ENCODE results near the gene PTPRZ1.

The PTPRZ1 gene

DNA sequence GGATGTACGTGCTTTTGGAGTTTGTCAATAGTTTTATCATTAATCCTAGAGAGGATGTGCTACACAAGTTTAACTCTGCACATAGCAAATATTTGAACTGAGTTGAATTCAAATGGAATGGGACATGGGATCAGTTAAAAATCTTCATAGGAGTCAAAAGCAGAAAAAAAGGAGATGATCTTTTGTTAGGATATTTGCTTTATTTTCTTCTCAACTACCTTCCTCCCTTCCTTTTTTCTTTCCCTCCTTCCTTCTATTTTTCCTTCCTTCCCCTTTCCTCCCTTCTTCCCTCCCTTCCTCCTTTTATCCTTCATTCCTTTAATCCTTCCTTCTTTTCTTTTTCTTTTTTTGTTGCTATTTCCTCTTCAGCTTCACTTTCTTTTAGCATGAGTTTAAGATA, 6.6 kb downstream of the PTPRZ1 start:
- H3K27me3 ChIP-seq (ENCODE audit: insufficient read depth, low read depth, severe bottlenecking): no peaks in the 10 kb centered on the region
- no peaks in the 10 kb centered on the region for H3K9me3 ChIP-seq (ENCODE audit: severe bottlenecking)
- TF ChIP-seq, protein P1, sequence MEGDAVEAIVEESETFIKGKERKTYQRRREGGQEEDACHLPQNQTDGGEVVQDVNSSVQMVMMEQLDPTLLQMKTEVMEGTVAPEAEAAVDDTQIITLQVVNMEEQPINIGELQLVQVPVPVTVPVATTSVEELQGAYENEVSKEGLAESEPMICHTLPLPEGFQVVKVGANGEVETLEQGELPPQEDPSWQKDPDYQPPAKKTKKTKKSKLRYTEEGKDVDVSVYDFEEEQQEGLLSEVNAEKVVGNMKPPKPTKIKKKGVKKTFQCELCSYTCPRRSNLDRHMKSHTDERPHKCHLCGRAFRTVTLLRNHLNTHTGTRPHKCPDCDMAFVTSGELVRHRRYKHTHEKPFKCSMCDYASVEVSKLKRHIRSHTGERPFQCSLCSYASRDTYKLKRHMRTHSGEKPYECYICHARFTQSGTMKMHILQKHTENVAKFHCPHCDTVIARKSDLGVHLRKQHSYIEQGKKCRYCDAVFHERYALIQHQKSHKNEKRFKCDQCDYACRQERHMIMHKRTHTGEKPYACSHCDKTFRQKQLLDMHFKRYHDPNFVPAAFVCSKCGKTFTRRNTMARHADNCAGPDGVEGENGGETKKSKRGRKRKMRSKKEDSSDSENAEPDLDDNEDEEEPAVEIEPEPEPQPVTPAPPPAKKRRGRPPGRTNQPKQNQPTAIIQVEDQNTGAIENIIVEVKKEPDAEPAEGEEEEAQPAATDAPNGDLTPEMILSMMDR (IDR thresholded peaks at IDR 0.05; ENCODE audit: low read depth, low read length): no peak

DNA sequence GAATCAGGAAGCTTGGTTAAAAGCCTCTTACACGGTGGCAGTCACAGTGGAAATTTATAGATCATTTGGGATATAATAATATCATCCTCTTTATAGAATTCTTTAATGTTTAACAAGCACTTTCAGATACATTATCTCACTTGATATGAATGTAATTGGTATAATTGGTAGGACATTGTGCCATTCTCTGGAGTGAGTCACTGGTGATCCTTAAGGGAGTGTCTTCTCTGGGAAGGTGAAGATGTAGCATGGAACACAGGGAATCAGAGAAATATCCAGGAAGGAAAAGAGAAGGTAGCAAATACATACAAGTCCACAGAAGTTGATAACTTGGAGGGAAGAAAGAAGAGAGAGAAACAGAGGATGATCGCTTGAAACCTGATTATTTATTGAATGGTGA, 9.8 kb downstream of the PTPRZ1 start:
- TF ChIP-seq, protein P1 (IDR thresholded peaks at IDR 0.05; ENCODE audit: low read depth, low read length): no peak

More for the DNA sequence above, 6.6 kb downstream of the PTPRZ1 start:
- DNase-seq: no peak
- Histone ChIP-seq H3K36me3 (no peaks in the 10 kb centered on the region), H3K27ac (no peak overlapping the region), H3K4me3 (ENCODE audit: low read depth, low read length) (no peak overlapping the region)

DNA sequence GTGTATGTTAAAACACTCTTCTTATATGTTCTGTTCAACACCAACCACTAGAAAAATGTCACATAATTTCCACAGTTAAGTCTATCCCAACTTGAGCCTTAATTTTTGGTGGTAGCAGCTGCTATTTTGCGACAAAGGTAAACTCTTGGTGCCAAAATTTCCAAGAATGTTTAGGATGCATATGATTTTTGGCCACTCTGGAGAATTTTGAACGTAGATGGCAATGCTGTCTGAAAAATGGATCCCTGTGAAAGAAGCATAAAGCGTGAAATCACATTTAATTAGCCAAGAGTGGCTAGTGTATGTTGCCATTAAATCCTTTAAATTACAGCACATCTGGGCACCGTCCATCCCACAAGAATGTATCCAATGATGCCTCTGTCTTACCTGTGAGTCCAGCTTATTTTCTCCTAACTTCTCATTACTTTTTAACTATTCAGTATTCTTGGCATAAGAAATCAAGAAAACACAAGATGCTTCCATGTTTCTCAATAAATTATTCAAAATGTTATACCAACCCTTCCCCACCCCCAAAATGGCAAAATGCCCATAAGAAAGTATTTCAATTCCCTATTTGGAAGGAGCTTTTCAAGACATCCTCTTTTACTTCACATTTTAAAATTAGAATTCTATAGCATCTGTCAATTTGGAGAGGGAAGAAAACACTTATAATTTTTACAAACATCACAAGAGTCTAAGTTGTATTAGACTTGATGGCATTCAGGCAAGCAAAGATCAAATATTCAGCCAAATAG, 12.4 kb downstream of the PTPRZ1 start:
- TF ChIP-seq, protein P1 (IDR thresholded peaks at IDR 0.05; ENCODE audit: low read depth, low read length): no peak
- no peak overlapping the region for H3K4me3 ChIP-seq (ENCODE audit: low read depth, low read length)
- no peaks in the 10 kb centered on the region for H3K27me3 ChIP-seq (ENCODE audit: insufficient read depth, low read depth, severe bottlenecking)
- DNase-seq: no peak
- H3K36me3 ChIP-seq: no peaks in the 10 kb centered on the region
- no peak overlapping the region for H3K27ac ChIP-seq
- no peaks in the 10 kb centered on the region for H3K9me3 ChIP-seq (ENCODE audit: severe bottlenecking)

More for the DNA sequence above, 9.8 kb downstream of the PTPRZ1 start:
- Histone ChIP-seq H3K9me3 (ENCODE audit: severe bottlenecking) (no peaks in the 10 kb centered on the region), H3K4me3 (ENCODE audit: low read depth, low read length) (no peak overlapping the region), H3K27ac (no peak overlapping the region), H3K27me3 (ENCODE audit: insufficient read depth, low read depth, severe bottlenecking) (no peaks in the 10 kb centered on the region), H3K36me3 (no peaks in the 10 kb centered on the region)
- no peak for DNase-seq

DNA sequence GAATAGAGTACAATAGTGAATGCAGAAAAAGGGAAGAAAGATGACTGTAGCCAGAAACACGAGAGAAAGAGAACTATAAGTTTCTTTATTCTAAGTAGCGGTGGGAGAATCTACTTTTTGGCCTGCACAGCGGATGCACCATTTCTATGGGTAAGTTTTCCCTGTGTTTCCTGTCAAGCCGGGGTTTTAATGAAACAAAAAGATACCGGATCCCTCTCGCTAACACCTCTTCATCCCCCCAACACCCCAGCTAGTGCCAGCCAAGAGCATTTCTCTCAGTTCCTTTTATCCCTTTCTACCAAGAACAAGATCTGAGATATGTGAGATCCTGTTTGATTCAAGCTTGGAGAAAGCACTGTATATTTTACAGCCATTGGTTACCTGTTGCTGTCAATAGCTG, 14.7 kb downstream of the PTPRZ1 start:
- Histone ChIP-seq H3K9me3 (ENCODE audit: severe bottlenecking) (no peaks in the 10 kb centered on the region), H3K4me3 (ENCODE audit: low read depth, low read length) (no peak overlapping the region), H3K27ac (no peak overlapping the region), H3K36me3 (no peaks in the 10 kb centered on the region), H3K27me3 (ENCODE audit: insufficient read depth, low read depth, severe bottlenecking) (no peaks in the 10 kb centered on the region)
- DNase-seq: no peak
- TF ChIP-seq, protein P1 (IDR thresholded peaks at IDR 0.05; ENCODE audit: low read depth, low read length): no peak

DNA sequence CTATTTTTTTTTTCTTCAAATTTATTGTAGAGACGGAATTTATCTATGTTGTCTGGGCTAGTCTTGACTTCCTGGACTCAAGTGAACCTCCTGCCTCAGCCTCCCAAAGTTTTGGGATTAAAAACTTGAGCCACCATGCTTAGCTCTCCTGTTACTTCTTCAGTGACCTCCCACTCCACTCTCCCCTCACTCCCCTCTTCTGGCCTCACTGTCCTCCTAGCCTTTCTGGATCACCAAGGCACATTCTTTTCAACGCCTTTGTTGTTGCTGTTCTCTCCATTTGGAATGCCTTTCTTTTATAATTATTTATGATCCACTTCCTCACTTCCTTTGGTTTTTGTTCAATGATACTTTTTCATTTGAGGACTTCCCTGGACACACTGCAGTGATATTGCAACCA, 17.9 kb downstream of the PTPRZ1 start:
- no peak overlapping the region for H3K4me3 ChIP-seq (ENCODE audit: low read depth, low read length)
- DNase-seq: no peak
- no peak overlapping the region for H3K27ac ChIP-seq
- no peaks in the 10 kb centered on the region for H3K27me3 ChIP-seq (ENCODE audit: insufficient read depth, low read depth, severe bottlenecking)
- no peaks in the 10 kb centered on the region for H3K9me3 ChIP-seq (ENCODE audit: severe bottlenecking)
- H3K36me3 ChIP-seq: no peaks in the 10 kb centered on the region
- TF ChIP-seq, protein P1 (IDR thresholded peaks at IDR 0.05; ENCODE audit: low read depth, low read length): no peak

DNA sequence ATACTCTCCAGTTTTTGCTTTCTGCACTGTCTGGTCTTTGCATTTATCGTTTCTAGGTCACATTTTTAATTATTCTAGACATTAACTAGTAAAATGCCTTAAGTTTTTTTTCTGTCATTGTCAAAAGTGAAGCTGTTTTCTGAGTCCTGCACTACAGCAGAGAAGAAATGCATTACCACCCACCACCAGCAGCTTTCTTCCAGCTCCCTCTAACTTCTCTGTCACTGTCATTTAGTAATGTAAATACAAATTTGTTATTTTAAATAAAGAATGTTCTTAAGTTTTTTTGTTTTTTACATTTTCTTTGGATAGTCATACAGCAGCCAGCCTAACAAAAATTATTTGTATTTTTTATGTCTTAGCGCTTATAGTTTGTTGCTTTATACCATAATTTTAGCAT, 18.8 kb downstream of the PTPRZ1 start:
- Histone ChIP-seq H3K36me3 (no peaks in the 10 kb centered on the region), H3K27ac (no peak overlapping the region), H3K9me3 (ENCODE audit: severe bottlenecking) (no peaks in the 10 kb centered on the region), H3K4me3 (ENCODE audit: low read depth, low read length) (no peak overlapping the region), H3K27me3 (ENCODE audit: insufficient read depth, low read depth, severe bottlenecking) (no peaks in the 10 kb centered on the region)
- DNase-seq: no peak
- TF ChIP-seq, protein P1 (IDR thresholded peaks at IDR 0.05; ENCODE audit: low read depth, low read length): no peak
